ENCODE results near the gene KRTAP12-2.
"Not testable (repeated sequence)": the region's sequence is repeated elsewhere in the genome, so short reads cannot be mapped to it uniquely, and the experiment has no call there.

KRTAP12-2 gene

DNA sequence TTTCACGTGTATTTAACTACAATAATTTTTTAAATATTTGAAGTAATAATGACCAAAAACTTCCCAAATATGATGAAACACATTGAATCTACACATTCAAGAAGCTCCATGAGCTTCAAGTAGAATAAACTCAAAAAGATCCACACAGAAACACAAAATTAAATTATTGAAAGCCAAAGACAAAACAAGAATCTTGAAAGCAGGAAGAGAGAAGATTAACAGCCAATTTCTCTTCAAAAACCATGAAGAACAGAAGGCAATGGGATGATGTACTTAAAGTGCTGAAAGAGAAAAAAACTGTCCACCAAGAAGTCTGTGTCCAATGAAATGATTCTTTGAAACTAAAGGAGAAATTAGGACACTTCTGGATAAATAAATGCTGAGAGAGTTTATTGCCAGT is 34.7 kb downstream of the KRTAP12-2 start:
- no peak for DNase-seq (ENCODE audit: low read depth in 2 of 2, low spot score in 1 of 2)

- no peak for DNase-seq (ENCODE audit: low read depth in 2 of 2, low spot score in 1 of 2)
Observed at GRCh38 chr21:44630440-44630839, 36.3 kb downstream of the KRTAP12-2 start.

- DNase-seq (ENCODE audit: low read depth in 2 of 2, low spot score in 1 of 2): no peak
Observed at GRCh38 chr21:44628707-44629391, 37.9 kb downstream of the KRTAP12-2 start.

GRCh38 chr21:44627831-44628233 is 38.9 kb downstream of the KRTAP12-2 start:
- not testable (repeated sequence) for DNase-seq (ENCODE audit: low read depth in 2 of 2, low spot score in 1 of 2)

GRCh38 chr21:44627181-44627822 is 39.4 kb downstream of the KRTAP12-2 start:
- not testable (repeated sequence) for DNase-seq (ENCODE audit: low read depth in 2 of 2, low spot score in 1 of 2)

GRCh38 chr21:44626673-44627143 is 40.0 kb downstream of the KRTAP12-2 start, which contains the start of gene KRTAP10-9:
KRTAP10-9 (plus strand) TSS chr21:44627093; CDS start chr21:44627172, 79 bp downstream.
- no peak for DNase-seq (ENCODE audit: low read depth in 2 of 2, low spot score in 1 of 2)

DNA sequence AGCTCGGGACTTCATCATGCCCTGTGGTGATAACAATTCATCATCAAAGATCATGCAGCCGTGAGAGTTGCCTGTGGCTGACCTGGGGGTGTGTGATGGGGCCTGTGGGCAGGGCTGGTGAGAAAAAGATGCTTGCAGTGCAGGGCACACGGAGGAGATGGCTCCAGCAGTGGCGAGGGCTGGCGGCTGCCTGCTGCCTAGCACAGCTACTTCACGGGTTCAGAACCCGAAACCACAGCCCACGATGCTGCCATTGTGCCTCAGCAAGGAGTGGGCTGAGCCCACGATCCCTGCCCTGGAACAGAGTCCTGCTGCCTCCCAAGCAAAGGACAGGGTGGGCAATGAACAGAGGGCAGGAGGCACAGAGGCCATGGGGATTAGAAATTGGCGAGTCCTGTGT is 40.5 kb downstream of the KRTAP12-2 start:
- DNase-seq (ENCODE audit: low read depth in 2 of 2, low spot score in 1 of 2): no peak

GRCh38 chr21:44625756-44626155 is 41.0 kb downstream of the KRTAP12-2 start:
- no peak for DNase-seq (ENCODE audit: low read depth in 2 of 2, low spot score in 1 of 2)

GRCh38 chr21:44623575-44623974 is 43.2 kb downstream of the KRTAP12-2 start:
- no peak for DNase-seq (ENCODE audit: low read depth in 2 of 2, low spot score in 1 of 2)

- DNase-seq (ENCODE audit: low read depth in 2 of 2, low spot score in 1 of 2): no peak
Observed at GRCh38 chr21:44619886-44620285, 46.8 kb downstream of the KRTAP12-2 start.

GRCh38 chr21:44618909-44619308 is 47.8 kb downstream of the KRTAP12-2 start:
- DNase-seq (ENCODE audit: low read depth in 2 of 2, low spot score in 1 of 2): peak in 1 of 2 donors; percentile 34

GRCh38 chr21:44618504-44618903 is 48.2 kb downstream of the KRTAP12-2 start:
- no peak for DNase-seq (ENCODE audit: low read depth in 2 of 2, low spot score in 1 of 2)

DNA sequence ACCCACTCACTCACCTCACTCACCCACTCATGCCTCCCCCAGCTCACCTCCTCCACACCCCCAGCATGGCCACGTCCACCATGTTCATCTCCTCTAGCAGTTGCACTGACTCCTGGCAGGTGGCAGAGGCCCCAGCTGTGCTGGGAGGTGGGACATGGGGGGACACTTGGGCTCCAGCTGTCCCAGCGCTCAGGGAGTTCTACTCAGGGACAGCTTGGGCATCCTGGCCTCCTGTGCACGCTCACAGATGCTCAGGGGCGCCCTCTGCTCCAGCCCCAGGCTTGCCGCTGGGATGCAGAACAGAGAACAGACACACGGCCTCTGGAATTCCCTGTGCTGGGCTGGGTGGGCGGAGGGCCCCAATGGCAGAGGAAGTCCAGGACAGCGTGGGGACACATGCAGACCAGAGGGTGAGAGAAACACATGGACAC is 49.6 kb downstream of the KRTAP12-2 start:
- no peak for DNase-seq (ENCODE audit: low read depth in 2 of 2, low spot score in 1 of 2)

DNA sequence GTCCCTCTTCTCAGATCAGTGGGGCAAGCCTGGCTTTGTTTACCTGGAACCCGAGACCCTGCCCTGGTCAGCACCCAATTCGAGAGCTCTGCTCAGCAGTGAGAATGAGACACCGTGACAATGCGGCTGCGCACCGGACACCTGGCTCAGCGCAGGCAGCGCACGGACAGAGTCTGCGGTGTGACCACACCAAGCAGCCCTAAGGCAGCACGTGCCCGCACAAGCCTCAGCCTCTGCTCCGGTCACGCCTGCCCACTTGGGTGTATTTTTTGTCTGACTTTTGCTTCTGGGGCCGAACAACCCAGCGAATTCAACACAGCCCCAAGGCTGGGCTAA is 50.2 kb downstream of the KRTAP12-2 start:
- no peak for DNase-seq (ENCODE audit: low read depth in 2 of 2, low spot score in 1 of 2)

Data from stimulated activated CD8-positive, alpha-beta memory T cell treated with anti-CD3 and anti-CD28 coated beads, Interleukin-4, amount 100 ng/mL, for 1 hour (primary cell).